ENCODE results near the gene TEF. TPM values are rescaled to one million over a fixed set of nuclear protein-coding genes. Genes with fewer than 3 reads are reported as not detected.
"Not testable (repeated sequence)": the region's sequence is repeated elsewhere in the genome, so short reads cannot be mapped to it uniquely, and the experiment has no call there.

TEF gene
- total and polyA plus RNA-seq, 3 donors from 2014 or later = 25.6 to 40.9 (median 32.8) TPM

DNA sequence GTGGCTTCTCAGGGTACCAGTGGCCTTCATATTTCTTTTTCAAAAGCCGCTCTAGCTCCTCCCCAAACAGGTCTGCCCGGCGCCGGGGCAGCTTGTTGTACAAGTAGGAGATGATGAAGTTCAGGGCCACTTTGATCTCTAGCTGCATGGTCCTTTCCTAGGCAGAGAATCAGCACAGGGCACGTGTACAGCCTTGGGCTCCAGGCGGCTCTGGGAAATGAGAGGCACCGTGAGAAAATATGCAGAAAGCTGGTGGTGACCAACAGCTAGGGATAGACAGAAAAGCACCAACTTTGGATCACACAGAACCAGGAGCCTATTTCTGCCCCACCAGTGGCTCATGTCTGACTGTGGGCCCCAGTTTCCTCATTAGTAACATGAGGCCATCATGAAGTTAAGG, 55.5 kb downstream of the TEF start:
- H3K36me3 ChIP-seq (ENCODE audit: low read depth, missing control alignments) = no peaks in the 10 kb centered on the region
- H3K9me3 ChIP-seq = no peaks in the 10 kb centered on the region
- no peak for TF ChIP-seq POLR2A (IDR thresholded peaks at IDR 0.05)
- TF ChIP-seq, protein P1, sequence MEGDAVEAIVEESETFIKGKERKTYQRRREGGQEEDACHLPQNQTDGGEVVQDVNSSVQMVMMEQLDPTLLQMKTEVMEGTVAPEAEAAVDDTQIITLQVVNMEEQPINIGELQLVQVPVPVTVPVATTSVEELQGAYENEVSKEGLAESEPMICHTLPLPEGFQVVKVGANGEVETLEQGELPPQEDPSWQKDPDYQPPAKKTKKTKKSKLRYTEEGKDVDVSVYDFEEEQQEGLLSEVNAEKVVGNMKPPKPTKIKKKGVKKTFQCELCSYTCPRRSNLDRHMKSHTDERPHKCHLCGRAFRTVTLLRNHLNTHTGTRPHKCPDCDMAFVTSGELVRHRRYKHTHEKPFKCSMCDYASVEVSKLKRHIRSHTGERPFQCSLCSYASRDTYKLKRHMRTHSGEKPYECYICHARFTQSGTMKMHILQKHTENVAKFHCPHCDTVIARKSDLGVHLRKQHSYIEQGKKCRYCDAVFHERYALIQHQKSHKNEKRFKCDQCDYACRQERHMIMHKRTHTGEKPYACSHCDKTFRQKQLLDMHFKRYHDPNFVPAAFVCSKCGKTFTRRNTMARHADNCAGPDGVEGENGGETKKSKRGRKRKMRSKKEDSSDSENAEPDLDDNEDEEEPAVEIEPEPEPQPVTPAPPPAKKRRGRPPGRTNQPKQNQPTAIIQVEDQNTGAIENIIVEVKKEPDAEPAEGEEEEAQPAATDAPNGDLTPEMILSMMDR (IDR thresholded peaks at IDR 0.05) = no peak
- WGBS, 2 donors = 90% methylated on average over 7 of the region's 7 CpGs
- peaks cover 11% of the 10 kb centered on the region for H3K4me1 ChIP-seq
- H3K27ac ChIP-seq = no peak overlapping the region
- H3K4me3 ChIP-seq = no peak overlapping the region
- H3K27me3 ChIP-seq = no peaks in the 10 kb centered on the region
- intact Hi-C loops (cut with DNase I; ENCODE audit: low total_unique reads) = no loop called here
- DNase-seq = no peak

- not testable (repeated sequence) for H3K36me3 ChIP-seq (ENCODE audit: low read depth, missing control alignments)
Measured at GRCh38 chr22:41440511-41440910, 58.8 kb downstream of the TEF start.

DNA sequence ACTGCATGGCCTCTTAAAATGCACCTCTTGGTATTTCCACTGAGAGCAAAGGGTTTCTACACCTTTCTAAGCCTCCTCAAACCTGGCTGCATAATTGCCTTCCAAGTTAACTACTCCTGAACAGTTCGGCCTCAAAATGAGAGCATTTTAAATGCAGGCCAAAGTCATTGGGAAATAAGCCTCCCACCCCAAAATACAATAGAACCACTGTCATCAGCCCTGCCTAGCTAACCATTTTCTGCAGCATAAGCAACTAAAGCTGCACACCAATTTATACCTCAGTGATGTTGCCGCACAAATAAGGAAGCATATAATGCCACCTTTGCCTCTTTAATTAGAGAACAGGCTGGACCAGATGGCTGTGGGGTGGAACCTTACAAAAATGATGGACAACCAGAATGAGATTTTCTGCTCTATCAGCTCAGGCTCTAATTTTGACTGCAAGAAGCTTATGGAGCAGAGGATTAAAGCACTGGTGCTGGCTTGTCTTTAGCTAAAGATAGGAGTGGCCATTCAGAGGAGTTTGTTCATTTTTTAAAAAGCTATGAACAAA, 60.6 kb downstream of the TEF start:
- no peak overlapping the region for H3K4me3 ChIP-seq
- TF ChIP-seq, protein P1 (IDR thresholded peaks at IDR 0.05) = no peak
- TF ChIP-seq POLR2A (IDR thresholded peaks at IDR 0.05) = no peak
- whole genome bisulfite sequencing, 2 donors = 36 to 42% methylated on average over 2 of the region's 2 CpGs
- H3K4me1 ChIP-seq = peaks cover 26% of the 10 kb centered on the region
- DNase-seq = no peak
- no peaks in the 10 kb centered on the region for H3K36me3 ChIP-seq (ENCODE audit: low read depth, missing control alignments)
- intact Hi-C loops (cut with DNase I; ENCODE audit: low total_unique reads) = no loop called here
- no peak overlapping the region for H3K27ac ChIP-seq
- H3K27me3 ChIP-seq = no peaks in the 10 kb centered on the region
- H3K9me3 ChIP-seq = no peaks in the 10 kb centered on the region

More at GRCh38 chr22:41440511-41440910, 58.8 kb downstream of the TEF start:
- intact Hi-C loops (cut with DNase I; ENCODE audit: low total_unique reads); H3K27me3 ChIP-seq; H3K9me3 ChIP-seq; H3K27ac ChIP-seq; DNase-seq; H3K4me3 ChIP-seq: not testable (repeated sequence)
- H3K4me1 ChIP-seq = peaks cover 26% of the 10 kb centered on the region
- WGBS, 2 donors = 78 to 83% methylated on average over 5 of the region's 5 CpGs

DNA sequence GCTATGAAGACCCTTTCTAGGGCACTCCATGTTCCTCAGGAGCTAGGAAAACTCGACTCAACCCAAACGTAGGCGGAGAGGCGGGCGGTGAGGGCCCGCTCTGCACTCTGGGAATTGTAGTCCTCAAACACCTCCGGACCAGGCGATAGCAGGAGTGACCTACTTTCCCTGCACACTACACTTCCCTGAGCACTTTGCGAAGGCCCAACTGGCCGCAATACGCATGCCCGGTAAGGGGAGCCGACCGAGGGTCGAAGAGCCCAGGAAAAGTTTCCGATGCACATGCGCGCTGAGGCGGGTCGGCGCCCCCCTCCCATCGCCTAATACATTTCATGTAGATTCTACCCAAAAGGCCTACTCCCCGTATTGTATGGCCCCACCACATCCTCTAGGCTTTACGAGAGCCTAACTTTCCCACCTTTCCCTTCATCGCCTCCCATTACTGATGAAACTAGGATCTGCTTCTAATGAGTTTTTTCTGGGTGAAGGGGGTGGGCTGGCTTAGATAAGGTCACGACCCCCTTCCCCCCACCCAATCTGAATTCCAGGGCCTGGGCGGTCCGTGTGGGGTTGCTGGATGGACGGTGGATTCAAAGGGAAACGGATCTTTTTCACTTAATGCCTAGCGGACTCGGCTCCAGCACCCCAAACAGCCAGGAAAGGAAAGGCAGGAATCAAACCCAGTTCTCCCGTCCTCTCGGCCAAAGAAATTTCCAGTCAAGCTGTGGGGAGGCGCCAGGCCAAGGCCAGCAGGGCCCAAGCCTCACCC, 62.8 kb downstream of the TEF start:
- H3K27ac ChIP-seq = peak overlapping the region; percentile 96 to 97
- H3K27me3 ChIP-seq = no peaks in the 10 kb centered on the region
- DNase-seq = peak; percentile 97
- H3K4me3 ChIP-seq = peak overlapping the region; percentile 94 to 96
- intact Hi-C loops (cut with DNase I; ENCODE audit: low total_unique reads) = no loop called here
- H3K9me3 ChIP-seq = no peaks in the 10 kb centered on the region
- peaks cover 27% of the 10 kb centered on the region for H3K4me1 ChIP-seq
- H3K36me3 ChIP-seq (ENCODE audit: low read depth, missing control alignments) = no peaks in the 10 kb centered on the region
- peak; percentile 56 for TF ChIP-seq POLR2A (IDR thresholded peaks at IDR 0.05)
- TF ChIP-seq, protein P1 (IDR thresholded peaks at IDR 0.05) = no peak
- 0 to 1% methylated on average over 35 of the region's 35 CpGs for WGBS, 2 donors

DNA sequence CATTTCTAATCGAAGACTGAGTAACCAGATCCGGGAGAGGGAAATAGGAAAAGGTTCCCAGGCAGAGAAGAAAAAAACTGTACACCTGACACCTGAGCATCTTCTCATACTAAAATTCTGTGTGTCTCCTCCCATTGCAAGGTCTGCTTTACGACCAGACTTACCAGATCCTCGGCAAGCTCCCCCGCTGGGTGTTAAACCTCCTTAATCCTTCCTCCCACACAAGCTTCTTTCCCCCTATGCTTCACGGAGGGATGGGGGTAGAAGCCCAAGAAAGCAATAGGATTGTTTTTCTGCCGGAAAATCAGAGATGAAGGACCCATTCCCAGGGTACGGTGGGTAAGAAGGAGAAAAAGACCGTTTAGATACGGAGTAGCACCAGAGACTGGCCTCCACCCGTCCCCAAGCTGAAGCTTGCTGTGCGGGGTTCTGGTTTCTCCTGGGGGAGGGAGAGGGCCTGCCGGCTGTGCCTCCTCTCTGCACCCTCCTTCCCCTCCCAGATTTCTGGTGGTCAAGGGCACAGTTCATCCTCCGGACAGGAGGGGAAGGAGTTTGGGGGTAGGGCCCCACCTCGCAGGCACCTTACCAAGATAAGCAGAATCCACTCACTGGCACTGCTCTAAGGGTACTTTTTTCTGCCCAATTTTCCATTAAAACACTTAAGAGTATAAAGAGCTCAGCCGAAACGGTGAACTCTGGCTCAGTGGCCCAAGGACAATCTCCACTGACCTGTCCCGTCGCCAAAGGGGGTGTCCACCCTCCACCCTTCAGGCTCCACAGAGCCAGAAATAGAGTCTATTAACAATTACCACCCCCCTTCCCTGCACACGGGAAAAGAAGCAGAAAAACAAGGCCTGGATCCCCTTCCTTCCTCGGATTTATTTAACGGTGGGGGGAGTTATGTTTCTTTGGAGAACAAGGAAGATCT, 63.7 kb downstream of the TEF start:
- Histone ChIP-seq H3K9me3 (no peaks in the 10 kb centered on the region), H3K4me3 (peak overlapping the region; percentile 94 to 96), H3K4me1 (peaks cover 27% of the 10 kb centered on the region), H3K27ac (peak overlapping the region; percentile 96 to 97), H3K27me3 (no peaks in the 10 kb centered on the region), H3K36me3 (ENCODE audit: low read depth, missing control alignments) (no peaks in the 10 kb centered on the region)
- TF ChIP-seq, protein P1 (IDR thresholded peaks at IDR 0.05) = no peak
- TF ChIP-seq POLR2A (IDR thresholded peaks at IDR 0.05) = no peak
- intact Hi-C loops (cut with DNase I; ENCODE audit: low total_unique reads) = no loop called here
- DNase-seq = peak; percentile 32
- 1% methylated on average over 22 of the region's 22 CpGs for WGBS, 2 donors

Data from testis (tissue), 3 donors.